MCF 10A (cell line): ENCODE results near the gene ASGR1. TPM values are rescaled to one million over a fixed set of nuclear protein-coding genes. Genes with fewer than 3 reads are reported as not detected.

ENCODE experiments used
- BruUV-seq: library from RNA; stranded (reverse); fragments of 400-500 nt; replicated peaks from 2 replicates; lab custom pipeline; 2021; lab: Mats Ljungman, UMichigan
- CTCF ChIA-PET: fragments of 300-600 bp; sonication (Branson Sonifier 250); formaldehyde crosslinking; extraction: SDS; loops from one replicate; lab custom pipeline; 2021; ENCODE audit warnings: antibody characterized with exemption, inconsistent platforms; lab: Yijun Ruan, JAX
- POLR2A ChIA-PET: fragments of 300-600, 350-650 bp; sonication (Branson Sonifier 250); formaldehyde crosslinking; extraction: SDS; loops from one replicate; lab custom pipeline; 2020; ENCODE audit warnings: antibody characterized with exemption, inconsistent platforms; lab: Yijun Ruan, JAX
- DNase-seq: peaks from one replicate; pipeline ENCODE4 v3.0.0-alpha.2; 2018; ENCODE audit not compliant: unreplicated experiment
- H3K27ac Mint-ChIP-seq: one replicate; pipeline ENCODE4 v1.8.0; 2022; ENCODE audit warnings: mild to moderate bottlenecking, low read depth, mixed read lengths; ENCODE audit not compliant: unreplicated experiment
- H3K27me3 Mint-ChIP-seq: one replicate; pipeline ENCODE4 v1.8.0; 2022; ENCODE audit warnings: mixed read lengths; ENCODE audit not compliant: insufficient read depth, unreplicated experiment
- H3K36me3 Mint-ChIP-seq: one replicate; pipeline ENCODE4 v1.8.0; 2022; ENCODE audit warnings: mild to moderate bottlenecking, moderate library complexity, mixed read lengths; ENCODE audit not compliant: insufficient read depth, unreplicated experiment
- H3K4me1 Mint-ChIP-seq: one replicate; pipeline ENCODE4 v1.8.0; 2022; ENCODE audit warnings: mixed read lengths; ENCODE audit not compliant: insufficient read depth, unreplicated experiment
- H3K4me3 Mint-ChIP-seq: one replicate; pipeline ENCODE4 v1.8.0; 2022; ENCODE audit warnings: mild to moderate bottlenecking, moderate library complexity, mixed read lengths; ENCODE audit not compliant: unreplicated experiment
- H3K9me3 Mint-ChIP-seq: one replicate; pipeline ENCODE4 v1.8.0; 2022; ENCODE audit warnings: mixed read lengths; ENCODE audit not compliant: unreplicated experiment
- CTCF ChIP-seq: fragments of 200-600 bp; IDR thresholded peaks from one replicate; pipeline ENCODE4 v1.8.0; 2022; ENCODE audit warnings: antibody characterized with exemption, mild to moderate bottlenecking; ENCODE audit not compliant: unreplicated experiment
- intact Hi-C: fragments of 100-400 bp; cut with micrococcal nuclease; formaldehyde crosslinking; loops from 2 replicates; pipeline ENCODE4 v1.14.1; 2022
- total RNA-seq: library from RNA; stranded (reverse); gene quantifications from 2 replicates; pipeline ENCODE4 v1.2.3, GENCODE V29; 2022

ASGR1 gene
- total RNA-seq, 1 experiment from 2014 or later, result 0.37 TPM

- Mint-ChIP-seq H3K9me3 (no peaks in the 10 kb centered on the region), H3K27ac (no peak overlapping the region), H3K27me3 (peaks cover 14% of the 10 kb centered on the region), H3K4me1 (no peaks in the 10 kb centered on the region), H3K4me3 (no peak overlapping the region), H3K36me3 (no peaks in the 10 kb centered on the region)
- DNase-seq, result no peak
- no peak for TF ChIP-seq CTCF
- POLR2A ChIA-PET, result no interaction called here
- BruUV-seq, result no TSS peak
- CTCF ChIA-PET, result interaction anchor here (1.5 to 2.3 kb wide), 2 partner anchors 11 to 30 kb away, joined by 5 to 15 read pairs; no protein-coding TSS in a partner anchor
- intact Hi-C loops, result no loop called here
Observed at GRCh38 chr17:7147772-7148171, 31.4 kb downstream of the ASGR1 start.

- BruUV-seq, result no TSS peak
- no peak for TF ChIP-seq CTCF
- no peaks in the 10 kb centered on the region for H3K9me3 Mint-ChIP-seq
- no peak overlapping the region for H3K27ac Mint-ChIP-seq
- no peak overlapping the region for H3K4me3 Mint-ChIP-seq
- H3K36me3 Mint-ChIP-seq, result no peaks in the 10 kb centered on the region
- peaks cover 22% of the 10 kb centered on the region for H3K27me3 Mint-ChIP-seq
- intact Hi-C loops, result no loop called here
- POLR2A ChIA-PET, result no interaction called here
- no peaks in the 10 kb centered on the region for H3K4me1 Mint-ChIP-seq
- CTCF ChIA-PET, result interaction anchor here (1.9 kb wide), 1 partner anchor 9 kb away, joined by 12 read pairs; no protein-coding TSS in a partner anchor
- no peak for DNase-seq
Observed at GRCh38 chr17:7146115-7146514, 33.1 kb downstream of the ASGR1 start.

- Mint-ChIP-seq H3K9me3 (no peaks in the 10 kb centered on the region), H3K27ac (no peak overlapping the region), H3K36me3 (no peaks in the 10 kb centered on the region), H3K4me3 (no peak overlapping the region), H3K4me1 (no peaks in the 10 kb centered on the region), H3K27me3 (peaks cover 33% of the 10 kb centered on the region)
- ChIA-PET POLR2A (no interaction called here), CTCF (interaction anchor here (1.6 kb wide), 1 partner anchor 98 kb away, joined by 9 read pairs; no protein-coding TSS in a partner anchor)
- TF ChIP-seq CTCF, result no peak
- no TSS peak for BruUV-seq
- DNase-seq, result no peak
- intact Hi-C loops, result no loop called here
Observed at GRCh38 chr17:7144213-7144612, 35.0 kb downstream of the ASGR1 start.

- CTCF ChIA-PET, result interaction anchor here (2.6 to 7.7 kb wide), 2 partner anchors 90 to 95 kb away, joined by 18 to 124 read pairs; partner anchors contain the start of gene SLC16A11
- intact Hi-C loops, result no loop called here
Observed at GRCh38 chr17:7141824-7142223, 37.3 kb downstream of the ASGR1 start.

More at GRCh38 chr17:7141824-7142223, 37.3 kb downstream of the ASGR1 start:
- no peak overlapping the region for H3K4me3 Mint-ChIP-seq
- BruUV-seq, result no TSS peak
- POLR2A ChIA-PET, result no interaction called here
- H3K27ac Mint-ChIP-seq, result no peak overlapping the region
- H3K36me3 Mint-ChIP-seq, result no peaks in the 10 kb centered on the region
- H3K27me3 Mint-ChIP-seq, result peaks cover 35% of the 10 kb centered on the region
- DNase-seq, result no peak
- no peaks in the 10 kb centered on the region for H3K9me3 Mint-ChIP-seq
- H3K4me1 Mint-ChIP-seq, result no peaks in the 10 kb centered on the region
- no peak for TF ChIP-seq CTCF
